ENCODE results near the gene POLR2J2.
"Not testable (repeated sequence)": the region's sequence is repeated elsewhere in the genome, so short reads cannot be mapped to it uniquely, and the experiment has no call there.

DNA sequence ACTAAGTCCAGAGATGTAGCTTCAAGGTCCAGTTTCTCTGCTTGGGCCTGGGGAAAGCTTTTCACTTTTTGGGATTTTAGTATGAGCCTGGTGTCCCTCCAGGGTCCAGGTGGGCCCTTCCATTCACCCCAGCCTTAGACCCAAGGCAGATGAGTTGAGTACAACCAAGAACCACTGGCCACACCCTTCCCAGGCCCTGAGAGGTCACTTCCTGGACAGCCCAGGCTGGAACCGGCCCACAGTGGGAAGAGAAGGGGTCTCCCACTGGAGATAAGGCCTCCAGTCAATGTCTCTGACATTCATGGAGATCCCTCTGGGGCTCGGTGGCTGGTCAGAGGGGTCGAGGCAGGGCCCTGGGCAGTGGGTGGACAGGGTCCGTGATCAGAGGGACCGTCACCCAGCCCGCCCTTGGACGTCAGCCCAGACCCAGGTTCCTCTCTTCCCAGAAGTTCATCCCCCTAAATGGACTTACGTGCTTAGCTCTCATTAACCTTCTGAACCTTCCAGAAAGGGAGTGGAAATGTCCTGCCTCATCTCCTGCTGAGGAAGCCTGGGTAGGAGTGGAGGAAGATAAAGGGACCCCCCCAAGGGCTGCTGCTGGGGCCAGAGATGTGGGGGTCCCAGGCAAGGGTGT, 44.1 kb downstream of the POLR2J2 start:
- TF ChIP-seq CTCF (IDR thresholded peaks at IDR 0.05; ENCODE audit: control extremely low read depth in 1 of 3, insufficient read depth in 1 of 3, low read depth in 1 of 3, low read length in 3 of 3); CBX5 (IDR thresholded peaks at IDR 0.05; ENCODE audit: low read depth, low read length); KDM1A (IDR thresholded peaks at IDR 0.05; ENCODE audit: borderline replicate concordance, low read length); TBP (IDR thresholded peaks at IDR 0.05; ENCODE audit: low read depth, low read length); POLR2A (IDR thresholded peaks at IDR 0.05; ENCODE audit: control extremely low read depth in 1 of 2, low read depth in 2 of 2, low read length in 2 of 2); SIN3A (conservative IDR thresholded peaks at IDR 0.05 in 1 of 2, IDR thresholded peaks at IDR 0.05 in 1 of 2; ENCODE audit: low read depth in 1 of 2, low read length in 2 of 2); EP300 (IDR thresholded peaks at IDR 0.05; ENCODE audit: borderline replicate concordance in 1 of 2, low read depth in 2 of 2, low read length in 2 of 2); RFX5 (IDR thresholded peaks at IDR 0.05; ENCODE audit: borderline replicate concordance, low read depth, low read length); SIX5 (IDR thresholded peaks at IDR 0.05; ENCODE audit: low read depth, low read length); NRF1 (IDR thresholded peaks at IDR 0.05; ENCODE audit: low read depth, low read length); TAF1 (IDR thresholded peaks at IDR 0.05; ENCODE audit: low read depth, low read length); TAF7 (optimal IDR thresholded peaks at IDR 0.05; ENCODE audit: borderline replicate concordance, low read depth, low read length); POLR2AphosphoS5 (IDR thresholded peaks at IDR 0.05; ENCODE audit: low read depth, low read length); SP1 (IDR thresholded peaks at IDR 0.05; ENCODE audit: low read depth, low read length): not testable (repeated sequence)
